Globus pallidus (tissue), 1 donor: ENCODE data around the gene NTSR1.
"Not testable (repeated sequence)": the region's sequence is repeated elsewhere in the genome, so short reads cannot be mapped to it uniquely, and the experiment has no call there.

Experiments used
- DNase-seq: peaks from one replicate; pipeline ENCODE4 v3.0.0-alpha.2; 2015; ENCODE audit warnings: low spot score

The NTSR1 gene

DNA sequence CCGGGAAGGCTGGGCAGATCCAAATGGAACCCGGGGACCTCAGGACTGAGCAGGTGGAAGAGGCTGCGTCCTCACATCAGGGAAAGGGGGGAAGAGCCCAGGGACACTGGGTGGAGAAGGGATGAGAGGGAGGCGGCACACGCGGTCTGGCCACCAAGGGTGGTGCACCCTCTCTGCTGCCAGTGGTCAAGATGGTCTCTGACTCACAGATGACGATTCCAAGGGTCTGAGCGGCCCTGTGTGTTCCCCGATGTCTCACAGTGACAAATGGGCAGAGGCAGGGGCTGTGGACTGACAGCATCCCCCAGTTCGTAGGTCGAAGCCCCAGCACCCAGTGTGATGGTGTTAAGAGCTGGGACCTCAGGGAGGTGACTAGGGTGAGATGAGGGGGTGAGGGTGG is 34.3 kb upstream of the NTSR1 start:
- DNase-seq: no peak

DNA sequence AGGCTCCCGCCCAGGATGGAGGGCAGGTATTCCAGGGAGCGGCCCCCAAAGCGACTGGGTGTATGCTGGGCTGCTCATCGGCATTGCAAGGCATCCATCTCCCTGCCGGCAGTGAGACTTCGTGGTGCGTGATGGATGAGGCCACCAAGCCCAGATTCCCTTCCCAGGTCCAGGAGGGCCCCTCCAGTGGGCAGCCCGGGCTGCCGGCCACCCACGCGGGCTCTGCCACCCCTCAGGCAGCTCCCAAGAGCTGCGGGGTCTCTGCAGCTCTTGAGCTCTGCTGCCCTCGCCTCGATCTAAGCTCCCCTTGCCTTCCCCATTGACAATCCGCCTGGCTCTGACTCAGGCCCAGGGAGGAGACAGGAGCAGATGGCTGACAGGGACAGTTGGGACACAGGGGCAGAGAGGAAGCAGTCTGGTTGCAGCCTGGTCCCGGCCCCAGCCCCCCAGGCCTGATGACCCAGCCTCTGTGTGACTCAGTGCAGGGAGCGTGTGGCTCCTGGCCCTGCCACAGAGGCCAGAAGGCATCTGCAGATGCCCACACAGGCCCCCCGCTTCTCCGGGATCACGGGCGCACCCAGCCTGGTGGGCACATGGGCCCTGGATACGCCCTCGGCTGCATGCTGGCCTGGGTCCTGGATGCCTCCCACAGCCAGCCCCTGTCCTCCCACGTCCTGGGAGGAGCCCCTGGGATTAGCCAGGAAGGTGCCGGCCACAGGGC is 33.3 kb upstream of the NTSR1 start:
- no peak for DNase-seq

DNA sequence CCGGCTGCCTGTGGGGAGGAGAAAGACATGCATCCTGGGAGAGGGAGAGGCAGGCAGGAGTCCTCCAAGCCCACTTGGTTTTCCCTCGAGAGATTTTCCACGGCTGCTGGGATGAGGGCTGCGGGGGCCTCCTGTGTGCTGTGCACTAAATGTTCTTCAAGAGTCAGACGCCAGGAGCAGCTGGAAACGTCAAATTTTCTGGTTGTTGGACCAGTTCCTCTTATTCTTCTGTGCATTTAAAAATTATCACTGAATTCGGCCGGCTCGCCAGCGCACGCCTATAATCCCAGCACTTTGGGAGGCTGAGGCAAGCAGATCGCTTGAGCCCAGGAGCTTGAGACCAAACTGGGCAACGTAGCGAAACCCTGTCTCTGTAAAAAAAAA is 32.8 kb upstream of the NTSR1 start:
- no peak for DNase-seq

DNA sequence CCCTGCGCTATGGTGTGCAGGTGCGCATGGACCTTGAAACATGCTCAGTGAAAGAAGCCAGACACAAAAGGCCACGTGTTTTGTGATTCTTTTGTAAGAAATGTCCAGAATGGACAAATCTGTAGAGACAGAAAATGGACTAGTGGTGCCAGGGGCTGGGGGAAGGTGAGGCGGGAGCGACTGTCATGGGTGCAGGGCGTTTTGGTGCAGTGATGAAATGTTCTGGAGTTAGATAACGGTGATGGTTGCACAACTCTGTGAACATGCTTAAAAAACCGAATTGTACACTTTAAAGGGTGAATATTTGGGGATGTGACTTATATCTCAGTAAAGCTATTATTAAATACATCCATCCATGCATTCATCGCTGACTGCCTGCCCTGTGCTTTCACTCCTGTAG is 31.7 kb upstream of the NTSR1 start:
- DNase-seq: no peak

DNA sequence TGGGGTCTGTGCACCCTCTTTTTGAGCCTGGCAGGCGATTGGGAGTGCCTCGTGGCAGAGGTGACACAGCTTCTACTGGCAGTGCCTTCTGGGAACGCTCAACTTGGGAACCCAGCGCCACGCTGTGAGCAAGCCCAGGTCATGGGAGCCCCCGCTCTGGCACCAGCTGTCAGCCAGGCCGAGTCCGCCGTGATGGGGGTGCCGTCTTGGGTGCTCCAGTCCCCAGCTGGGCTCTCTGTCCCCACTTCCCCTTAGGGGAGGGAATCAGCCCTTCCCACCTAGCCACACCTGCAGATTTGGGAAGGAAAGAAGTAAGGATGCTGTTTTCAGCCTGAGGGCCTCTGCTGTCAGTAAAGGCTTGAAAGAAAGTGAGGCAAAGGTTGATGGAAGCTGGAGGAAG is 31.0 kb upstream of the NTSR1 start:
- no peak for DNase-seq

DNA sequence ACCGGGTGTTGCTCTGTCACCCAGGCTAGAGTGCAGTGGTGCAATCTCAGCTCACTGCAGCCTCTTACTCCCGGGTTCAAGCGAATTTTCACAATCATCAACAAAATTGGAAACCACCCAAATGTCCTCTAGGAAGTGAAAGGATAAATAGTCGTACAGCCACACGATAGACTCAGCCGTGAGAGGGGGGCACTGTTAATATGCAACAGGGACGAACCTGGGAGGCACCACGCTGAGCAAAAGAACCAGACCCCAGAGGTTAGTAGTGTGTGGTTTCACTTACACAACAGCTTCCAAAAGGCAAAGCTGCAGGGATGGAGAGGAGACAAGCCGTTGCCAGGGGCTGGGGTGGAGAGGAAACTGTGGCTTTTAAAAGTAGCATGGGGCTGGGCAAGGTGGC is 30.1 kb upstream of the NTSR1 start:
- no peak for DNase-seq

DNA sequence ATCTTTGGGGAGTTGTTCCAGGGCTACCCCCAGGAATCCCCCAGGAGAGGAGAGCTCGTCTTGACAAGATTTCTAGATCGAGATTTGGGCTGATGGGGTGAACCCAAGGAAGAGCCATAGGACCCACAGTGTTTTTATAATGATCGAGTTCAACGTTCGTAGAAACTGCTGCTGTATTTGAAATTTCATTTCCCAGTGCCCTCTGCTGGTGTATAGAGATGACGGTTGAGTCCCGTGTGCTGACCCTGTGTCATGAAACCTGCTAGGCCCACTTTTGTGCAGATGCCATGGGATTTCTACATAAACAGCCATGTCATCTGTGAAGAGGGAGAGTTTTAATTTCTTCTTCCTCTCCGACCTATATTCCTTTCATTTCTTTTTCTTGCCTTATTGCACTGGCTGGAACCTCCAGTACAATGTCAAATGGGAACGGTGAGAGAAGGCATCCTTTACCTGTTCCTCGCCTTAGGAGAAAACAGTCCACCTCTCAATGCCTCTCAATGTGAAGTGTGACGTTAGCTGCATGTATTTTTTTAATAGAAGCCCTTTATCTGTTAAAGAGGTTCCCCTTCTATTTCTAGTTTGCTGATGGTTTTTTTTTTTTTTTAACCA is 28.6 kb upstream of the NTSR1 start:
- DNase-seq: no peak

DNA sequence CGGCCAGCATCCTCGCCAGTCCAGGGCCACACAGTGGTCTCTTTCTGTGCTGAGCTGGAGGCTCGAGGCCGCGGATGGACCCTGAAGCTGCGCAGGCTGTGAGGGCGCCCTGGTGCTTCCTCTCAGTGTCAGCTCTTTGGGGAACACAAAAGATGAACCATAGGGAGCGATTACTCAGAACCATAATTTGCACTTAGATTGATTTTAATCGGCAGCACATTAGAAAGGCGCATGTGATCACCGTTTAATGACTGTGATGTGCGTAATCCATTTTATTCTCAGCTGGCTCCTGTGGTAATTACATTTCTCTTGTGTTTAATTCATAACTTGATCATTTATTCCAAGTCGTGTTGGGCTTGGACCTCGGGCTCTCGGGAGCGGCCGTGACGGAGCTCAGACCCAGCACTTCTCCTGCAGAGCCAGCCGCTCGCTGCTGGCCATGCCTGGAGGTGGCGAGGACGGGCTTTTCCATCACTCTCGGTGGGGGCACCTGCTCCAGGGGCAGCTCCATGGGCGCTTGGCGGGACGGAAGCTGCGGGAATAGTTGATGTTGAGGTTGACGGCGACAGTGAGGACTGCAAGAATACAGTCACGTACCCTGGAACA is 25.6 kb upstream of the NTSR1 start:
- DNase-seq: no peak

DNA sequence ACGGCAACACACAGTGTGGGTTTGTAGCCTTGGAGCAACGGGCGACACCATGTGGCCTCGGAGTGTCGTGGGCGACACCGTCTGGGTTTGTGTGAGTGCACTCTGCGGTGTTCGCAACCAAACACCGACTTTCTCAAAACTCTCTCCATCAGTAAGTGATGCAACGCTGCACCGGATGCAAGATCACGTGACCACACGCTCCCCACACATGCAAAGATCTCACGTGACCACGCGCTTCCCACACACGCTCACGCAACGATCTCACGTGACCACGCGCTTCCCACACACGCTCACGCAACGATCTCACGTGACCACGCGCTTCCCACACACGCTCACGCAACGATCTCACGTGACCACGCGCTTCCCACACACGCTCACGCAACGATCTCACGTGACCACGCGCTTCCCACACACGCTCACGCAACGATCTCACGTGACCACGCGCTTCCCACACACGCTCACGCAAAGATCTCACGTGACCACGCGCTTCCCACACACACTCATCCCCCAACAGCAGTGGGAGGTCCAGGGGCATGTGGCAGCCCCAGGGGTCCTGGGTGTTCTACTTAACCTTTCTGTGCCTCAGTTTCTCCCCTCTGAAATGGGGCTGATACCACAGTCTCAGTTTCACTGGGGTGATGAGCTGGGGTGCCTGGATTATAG is 24.8 kb upstream of the NTSR1 start:
- DNase-seq: not testable (repeated sequence)

DNA sequence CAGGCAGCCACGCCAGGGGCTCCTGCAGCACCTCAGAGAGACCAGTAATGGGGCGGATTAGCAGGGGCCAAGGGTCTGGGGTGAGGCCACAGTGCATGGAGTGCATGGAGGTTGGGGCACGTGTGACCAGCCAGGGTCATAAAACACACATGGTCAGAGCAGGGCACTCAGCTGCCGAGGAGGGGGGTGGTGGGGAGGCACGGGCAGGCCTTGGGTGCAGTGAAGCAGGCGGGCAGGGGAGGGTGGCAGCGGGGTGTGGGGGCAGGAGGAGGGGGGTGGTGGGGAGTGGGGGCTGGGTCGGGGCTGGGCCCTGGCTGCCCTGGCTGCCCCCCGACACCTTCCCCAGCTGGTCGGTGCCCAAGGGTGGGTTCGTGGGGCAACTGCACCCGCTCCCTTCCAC is 23.7 kb upstream of the NTSR1 start:
- no peak for DNase-seq

DNA sequence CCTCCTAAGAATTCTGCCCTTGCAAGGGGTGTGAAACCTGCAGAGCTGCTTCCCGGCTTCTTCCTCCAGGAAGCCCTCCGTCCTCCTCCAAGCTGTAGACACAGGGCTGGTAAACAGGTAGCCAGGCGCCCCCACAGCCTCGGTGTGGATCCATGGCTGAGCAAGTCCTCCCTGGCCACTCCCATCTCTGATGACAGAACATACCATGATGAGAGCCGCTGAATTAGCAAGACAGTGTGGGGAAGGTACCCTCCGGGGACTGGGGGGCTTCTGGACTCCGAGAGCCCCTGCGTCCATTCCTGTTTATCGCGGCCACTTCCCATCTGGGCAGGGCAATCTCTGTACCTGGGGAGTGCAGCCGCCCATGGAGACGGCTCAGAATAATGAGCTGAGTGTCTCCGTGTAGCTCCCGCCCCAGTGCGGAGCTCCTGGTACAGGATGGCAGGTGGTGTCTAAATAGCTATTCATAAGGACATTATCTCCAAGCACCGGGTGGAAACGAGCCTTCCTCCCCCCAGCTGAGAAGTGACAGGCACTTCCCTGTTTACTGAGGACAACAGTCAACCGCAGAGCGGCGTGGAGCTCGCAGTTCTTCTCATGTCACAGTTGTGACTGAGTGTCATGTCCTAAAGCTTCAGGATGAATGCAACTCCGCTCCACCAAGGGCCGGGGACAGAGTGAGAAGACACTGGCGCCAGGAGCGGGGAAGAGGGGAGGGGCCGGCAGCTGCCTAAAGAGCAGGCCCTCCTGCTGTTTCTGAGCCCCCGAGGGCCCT is 22.7 kb upstream of the NTSR1 start:
- peak; percentile 17 for DNase-seq

DNA sequence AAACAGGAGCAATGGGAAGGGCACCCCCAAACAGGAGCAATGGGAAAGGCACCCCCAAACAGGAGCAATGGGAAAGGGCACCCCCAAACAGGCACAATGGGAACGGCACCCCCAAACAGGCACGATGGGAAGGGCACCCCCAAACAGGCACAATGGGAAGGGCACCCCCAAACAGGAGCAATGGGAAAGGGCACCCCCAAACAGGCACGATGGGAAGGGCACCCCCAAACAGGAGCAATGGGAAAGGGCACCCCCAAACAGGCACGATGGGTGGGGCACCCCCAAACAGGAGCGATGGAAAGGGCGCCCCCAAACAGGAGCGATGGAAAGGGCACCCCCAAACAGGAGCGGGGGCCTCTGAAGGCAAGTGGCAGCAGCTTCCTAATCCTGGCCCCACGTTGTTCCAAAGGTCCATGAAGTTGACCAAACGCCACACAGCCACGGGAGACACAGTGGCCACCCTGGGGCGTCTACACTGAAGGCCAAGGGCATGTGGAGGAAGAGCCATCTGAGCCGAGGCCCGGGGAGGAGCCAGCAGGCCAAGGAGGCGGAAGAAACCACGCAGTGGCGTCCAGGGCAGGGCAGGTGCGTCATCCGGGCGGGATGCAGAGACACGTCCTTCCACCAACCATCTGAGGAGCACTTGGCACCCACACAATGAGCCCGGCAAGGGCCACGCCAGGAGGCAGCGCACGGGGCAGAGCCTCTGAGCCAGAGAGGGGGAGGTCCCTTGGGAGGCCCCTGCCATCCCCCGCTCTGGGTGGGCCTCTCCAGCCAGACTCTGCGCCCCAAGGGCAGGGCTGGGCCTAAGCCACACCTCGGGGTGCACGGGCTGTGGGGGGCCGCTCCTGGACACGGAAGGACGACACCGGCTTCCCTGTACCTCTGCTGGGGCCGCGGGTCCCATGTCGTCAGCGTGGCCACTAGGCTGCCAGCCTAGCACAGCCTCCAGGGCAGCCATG is 21.5 kb upstream of the NTSR1 start:
- no peak for DNase-seq

DNA sequence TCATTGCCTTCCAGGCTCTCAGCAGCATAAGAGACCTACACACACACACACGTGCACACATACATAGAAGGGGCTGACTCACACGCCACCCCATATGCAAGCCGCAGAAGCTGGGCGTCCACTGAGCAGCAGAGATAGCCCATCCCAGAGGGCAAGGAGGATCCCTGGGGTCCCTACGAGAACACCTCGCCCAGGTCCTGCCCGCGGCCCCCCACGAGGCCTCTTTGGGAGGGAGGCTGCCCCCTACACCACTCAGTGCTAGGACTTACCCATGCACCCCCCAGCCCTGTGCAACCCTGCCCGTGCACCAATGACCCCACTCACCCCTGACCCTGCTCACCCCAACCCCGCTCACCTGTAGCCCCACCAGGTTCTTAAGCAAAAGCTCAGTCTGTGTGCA is 20.6 kb upstream of the NTSR1 start:
- DNase-seq: no peak

DNA sequence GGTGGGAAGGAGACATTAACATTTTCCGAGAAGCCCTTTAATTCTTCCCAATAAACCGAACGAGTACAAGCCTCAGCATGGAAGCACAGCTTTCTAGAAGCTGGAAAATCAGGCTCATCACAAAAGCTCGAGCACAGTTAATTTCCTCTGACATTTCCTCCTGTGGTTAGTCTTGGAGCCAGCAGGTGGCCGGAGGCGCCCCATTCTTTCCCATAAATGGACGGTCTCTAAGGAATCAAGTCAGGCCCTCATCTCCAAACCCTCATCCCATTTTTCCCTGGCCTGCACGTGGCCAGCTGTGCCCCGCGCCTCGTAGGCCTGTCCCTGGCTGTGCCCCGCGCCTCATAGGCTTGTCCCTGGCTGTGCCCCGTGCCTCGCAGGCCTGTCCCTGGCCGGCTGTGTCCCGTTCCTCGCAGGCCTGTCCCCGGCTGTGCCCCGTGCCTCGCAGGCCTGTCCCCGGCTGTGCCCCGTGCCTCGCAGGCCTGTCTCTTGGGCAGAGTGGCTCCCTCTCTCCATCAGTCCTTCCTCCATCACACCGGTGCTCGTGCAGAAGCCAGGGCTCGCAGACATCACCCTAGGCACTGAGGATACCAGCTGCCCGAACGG is 19.7 kb upstream of the NTSR1 start:
- DNase-seq: no peak

DNA sequence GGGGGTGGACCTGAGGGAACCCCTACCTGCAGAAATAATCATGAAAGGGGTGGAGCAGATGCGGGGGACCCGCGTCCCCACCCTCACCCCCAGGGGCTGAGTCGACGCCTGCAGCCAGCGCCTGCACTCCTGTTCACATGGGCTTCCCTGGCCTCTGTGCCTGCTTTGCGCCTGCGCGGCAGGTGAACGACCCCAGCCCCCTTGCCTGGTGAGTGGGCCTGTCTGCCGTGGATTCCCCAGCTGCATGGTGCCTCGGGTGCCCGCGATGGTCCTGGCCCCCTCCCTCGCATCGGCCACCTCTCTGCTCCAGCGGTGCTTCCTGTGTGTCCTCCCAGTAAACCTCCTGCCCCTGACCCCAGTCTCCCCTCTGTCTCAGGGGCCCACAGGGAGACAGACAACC is 18.8 kb upstream of the NTSR1 start:
- no peak for DNase-seq

DNA sequence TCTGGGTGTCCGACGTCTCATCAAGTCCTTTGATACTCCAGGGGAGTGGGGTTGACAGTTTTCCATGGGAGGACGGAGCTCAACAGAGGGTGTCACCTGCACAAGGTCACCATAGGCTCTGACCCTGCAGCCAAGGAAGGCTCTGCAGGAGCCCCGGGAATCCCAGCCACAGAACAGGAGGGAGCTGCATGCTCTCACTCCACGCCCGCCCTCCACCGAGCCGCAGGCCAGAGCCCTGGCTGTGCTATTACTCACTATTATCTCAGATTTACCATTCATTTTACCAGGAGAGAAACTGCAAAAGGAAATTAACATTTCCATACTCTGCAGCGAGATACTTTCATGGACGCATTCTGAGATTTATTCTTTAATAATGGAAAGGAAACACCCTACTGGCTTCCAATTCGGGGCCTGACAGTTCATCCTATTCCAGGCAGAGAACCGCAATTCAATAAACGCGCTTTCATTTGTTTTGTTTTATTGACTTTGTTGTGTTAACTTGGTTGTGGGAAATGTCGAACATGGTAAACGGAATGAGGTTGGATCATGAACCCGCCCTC is 18.3 kb upstream of the NTSR1 start:
- DNase-seq: no peak

DNA sequence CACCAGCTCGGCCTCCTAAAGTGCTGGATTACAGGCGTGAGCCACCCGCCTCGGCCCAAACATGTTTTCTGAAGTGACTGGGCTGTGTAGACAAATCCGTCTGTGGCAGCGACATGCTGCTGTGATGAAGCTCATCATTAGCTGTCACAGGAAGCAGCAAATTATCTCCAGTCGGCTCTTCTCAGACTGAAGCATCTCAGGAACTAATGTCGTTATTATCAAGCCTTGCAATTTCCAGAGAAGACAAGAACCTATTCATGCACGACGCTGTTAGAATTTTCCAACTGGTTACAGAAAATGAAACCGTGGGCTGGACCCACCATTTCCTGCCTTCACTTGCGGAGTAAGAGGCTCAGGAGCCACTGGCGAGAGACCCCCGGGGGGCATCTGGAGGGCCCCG is 17.1 kb upstream of the NTSR1 start:
- no peak for DNase-seq

DNA sequence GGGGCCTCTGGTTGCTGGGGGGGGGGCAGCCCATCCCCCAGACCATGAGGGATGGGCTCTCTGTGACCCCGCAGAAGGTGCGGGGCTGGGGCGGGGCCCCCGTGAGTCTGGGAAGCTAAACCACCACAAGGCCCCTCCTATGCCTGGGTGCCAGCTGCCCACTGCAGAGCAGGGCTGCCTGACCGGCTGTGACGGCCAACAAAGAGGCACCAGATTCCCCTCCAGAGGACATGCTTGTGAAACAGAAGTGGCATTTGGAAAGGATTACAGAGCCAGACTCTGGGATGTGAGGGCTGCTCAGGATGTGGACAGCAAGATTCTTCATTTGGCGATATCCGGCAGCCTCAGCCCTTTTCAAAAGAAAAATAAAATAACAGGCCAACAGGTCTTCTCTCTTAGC is 16.5 kb upstream of the NTSR1 start:
- DNase-seq: peak; percentile 26

DNA sequence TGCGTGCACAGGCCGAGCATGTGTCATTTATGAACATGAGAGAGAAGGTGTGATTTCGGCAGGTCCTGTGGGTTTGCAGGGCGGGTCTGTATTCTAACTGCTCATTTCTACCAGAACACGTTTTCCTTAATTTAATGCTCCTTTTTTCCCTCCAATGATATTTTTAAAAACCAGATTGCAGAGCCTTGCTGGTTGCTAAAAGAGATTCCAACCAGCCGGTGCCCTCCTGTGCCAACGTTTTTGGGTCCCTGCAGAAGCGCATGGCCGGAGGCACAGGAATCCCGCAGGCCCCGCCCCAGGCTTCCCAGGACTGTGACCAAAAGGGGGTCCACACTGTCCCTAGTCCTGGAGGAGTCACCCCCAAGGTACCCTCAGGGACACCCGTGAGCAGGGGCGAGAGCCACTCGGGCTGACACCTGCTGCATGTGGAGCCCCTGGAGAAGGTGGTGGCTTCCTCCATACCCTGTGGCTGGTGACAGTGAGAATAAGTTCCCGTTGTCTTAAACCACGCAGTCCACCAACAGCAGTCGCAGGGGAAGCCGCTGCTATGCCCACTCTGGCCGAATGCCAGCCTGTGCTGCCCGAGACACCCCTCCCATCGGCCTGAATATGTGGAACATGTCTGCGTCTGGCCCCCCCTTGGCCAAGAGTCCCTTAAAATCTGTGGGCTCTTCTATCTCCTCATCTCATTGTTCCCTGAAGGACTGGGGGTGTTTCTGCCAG is 15.7 kb upstream of the NTSR1 start:
- DNase-seq: no peak

DNA sequence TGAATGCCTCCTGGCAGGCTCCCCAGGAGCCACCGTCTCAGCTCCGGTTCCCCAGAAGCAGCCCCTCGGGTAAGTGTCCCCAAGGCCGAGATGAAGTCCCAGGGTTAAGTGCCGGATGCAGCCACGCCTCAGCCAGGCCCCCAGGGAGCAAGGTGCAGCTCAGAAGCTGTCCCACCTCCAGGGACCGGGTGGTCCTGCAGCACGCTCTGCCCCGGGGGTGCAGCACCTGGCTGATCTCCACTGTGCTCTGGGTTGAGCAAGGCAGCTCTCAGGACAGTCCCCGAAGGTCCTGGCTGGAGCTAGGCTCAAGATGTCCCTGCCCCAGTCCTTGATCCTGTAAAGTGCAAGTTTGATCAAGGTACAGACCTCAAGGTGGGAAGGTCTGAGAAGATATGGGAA is 15.1 kb upstream of the NTSR1 start:
- DNase-seq: no peak
